Right lobe of liver (tissue), 4 donors: ENCODE data around the gene HERPUD1.

Source experiments
- POLR2A ChIP-seq: fragments of 450-650 bp; IDR thresholded peaks from one replicate; pipeline ENCODE4 v1.6.1; 2017; ENCODE audit warnings: antibody characterized with exemption, mild to moderate bottlenecking
- TF ChIP-seq, protein P1 (sequence below), 4 donors: fragments of 200-600 bp in 3 of 4; fragments of 450-650 bp in 1 of 4; IDR thresholded peaks; one replicate each; pipeline versions ENCODE4 v1.5.1 to v1.8.0; 2016 to 2022; ENCODE audit warnings: antibody characterized with exemption in 4 of 4, mild to moderate bottlenecking in 2 of 4
- donor health status: DM: no; HTN: no; CAD: no.
- donor health status: DM: no; HTN: no; CAD: no.
- donor health status: DM: no; HTN: yes; CAD: no.

DNA sequence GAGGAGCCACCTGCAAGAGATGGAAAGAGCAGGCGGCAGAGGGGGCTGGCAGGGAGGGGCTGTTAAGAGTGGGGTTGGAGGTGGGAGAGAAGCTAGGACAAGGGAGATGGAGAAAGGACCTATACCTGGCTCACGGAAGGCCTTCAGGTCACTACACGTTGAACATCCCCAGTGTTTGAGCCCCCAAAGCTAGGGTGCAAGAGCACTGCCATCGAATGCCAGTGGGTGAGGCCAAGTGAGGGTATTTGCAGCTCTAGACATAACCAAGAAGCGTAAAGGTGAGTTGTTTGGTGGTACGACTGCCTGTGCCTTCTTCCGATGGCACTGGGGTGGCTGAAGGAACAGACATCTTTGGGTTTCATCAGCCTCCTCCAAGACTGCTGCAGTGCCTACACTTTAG, 17.0 kb upstream of the HERPUD1 start:
- TF ChIP-seq, protein P1, sequence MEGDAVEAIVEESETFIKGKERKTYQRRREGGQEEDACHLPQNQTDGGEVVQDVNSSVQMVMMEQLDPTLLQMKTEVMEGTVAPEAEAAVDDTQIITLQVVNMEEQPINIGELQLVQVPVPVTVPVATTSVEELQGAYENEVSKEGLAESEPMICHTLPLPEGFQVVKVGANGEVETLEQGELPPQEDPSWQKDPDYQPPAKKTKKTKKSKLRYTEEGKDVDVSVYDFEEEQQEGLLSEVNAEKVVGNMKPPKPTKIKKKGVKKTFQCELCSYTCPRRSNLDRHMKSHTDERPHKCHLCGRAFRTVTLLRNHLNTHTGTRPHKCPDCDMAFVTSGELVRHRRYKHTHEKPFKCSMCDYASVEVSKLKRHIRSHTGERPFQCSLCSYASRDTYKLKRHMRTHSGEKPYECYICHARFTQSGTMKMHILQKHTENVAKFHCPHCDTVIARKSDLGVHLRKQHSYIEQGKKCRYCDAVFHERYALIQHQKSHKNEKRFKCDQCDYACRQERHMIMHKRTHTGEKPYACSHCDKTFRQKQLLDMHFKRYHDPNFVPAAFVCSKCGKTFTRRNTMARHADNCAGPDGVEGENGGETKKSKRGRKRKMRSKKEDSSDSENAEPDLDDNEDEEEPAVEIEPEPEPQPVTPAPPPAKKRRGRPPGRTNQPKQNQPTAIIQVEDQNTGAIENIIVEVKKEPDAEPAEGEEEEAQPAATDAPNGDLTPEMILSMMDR (IDR thresholded peaks at IDR 0.05), result no peak
- TF ChIP-seq POLR2A, result no peak
